Astrocyte of the cerebellum (primary cell): ENCODE data around the gene DND1.

Source experiments
- DNase-seq: peaks from one replicate; pipeline ENCODE4 v3.0.0-alpha.2; 2011; ENCODE audit warnings: low read depth
- H3K4me3 ChIP-seq: 2 replicates; pipeline ENCODE4 v1.5.1; 2011; ENCODE audit warnings: mild to moderate bottlenecking, low read depth, low read length, moderate library complexity
- CTCF ChIP-seq: IDR thresholded peaks from 2 replicates; pipeline ENCODE4 v1.5.1; 2012; ENCODE audit warnings: low read length, low read depth, moderate library complexity, mild to moderate bottlenecking; ENCODE audit errors: missing control alignments
- in situ Hi-C: cut with HindIII; loops from 2 replicates; pipeline ENCODE4 v1.10.0; 2017; ENCODE audit warnings: low sequenced_read_pairs

Gene DND1

GRCh38 chr5:140634103-140634502, 39.3 kb downstream of the DND1 start:
- H3K4me3 ChIP-seq = no peak overlapping the region
- TF ChIP-seq CTCF = no peak
- DNase-seq = no peak
- in situ Hi-C loops = no loop called here

GRCh38 chr5:140633501-140633900, 39.9 kb downstream of the DND1 start:
- in situ Hi-C loops = no loop called here
- no peak overlapping the region for H3K4me3 ChIP-seq
- TF ChIP-seq CTCF = no peak
- no peak for DNase-seq

- in situ Hi-C loops = no loop called here
- no peak for DNase-seq
- peak within 1 kb of the TSS; percentile 30 for H3K4me3 ChIP-seq
- TF ChIP-seq CTCF = no peak
Measured at GRCh38 chr5:140633021-140633471, 40.3 kb downstream of the DND1 start, which contains the start of gene CD14. Gene CD14 (minus strand): TSS chr5:140633175. CDS start chr5:140633071, 104 bp downstream.

- in situ Hi-C loops = no loop called here
- no peak for TF ChIP-seq CTCF
- peak overlapping the region; percentile 30 for H3K4me3 ChIP-seq
- no peak for DNase-seq
Measured at GRCh38 chr5:140632366-140633020, 40.9 kb downstream of the DND1 start.

GRCh38 chr5:140631831-140632365, 41.5 kb downstream of the DND1 start:
- in situ Hi-C loops = no loop called here
- H3K4me3 ChIP-seq = peak overlapping the region; percentile 30
- no peak for TF ChIP-seq CTCF
- DNase-seq = no peak

GRCh38 chr5:140631036-140631417, 42.3 kb downstream of the DND1 start:
- no peak overlapping the region for H3K4me3 ChIP-seq
- no peak for TF ChIP-seq CTCF
- DNase-seq = no peak
- in situ Hi-C loops = no loop called here
